ENCODE results near the gene KRTAP3-3.

Gene KRTAP3-3

GRCh38 chr17:40992666-40993065, 1.3 kb downstream of the KRTAP3-3 start:
- TF ChIP-seq CTCF (IDR thresholded peaks at IDR 0.05; ENCODE audit: low read depth, low read length): no peak
- no peak overlapping the region for H3K4me3 ChIP-seq (ENCODE audit: low read depth, low read length)

GRCh38 chr17:40986920-40987319, 7.0 kb downstream of the KRTAP3-3 start:
- no peak overlapping the region for H3K4me3 ChIP-seq (ENCODE audit: low read depth, low read length)
- no peak for TF ChIP-seq CTCF (IDR thresholded peaks at IDR 0.05; ENCODE audit: low read depth, low read length)

- TF ChIP-seq CTCF (IDR thresholded peaks at IDR 0.05; ENCODE audit: low read depth, low read length): no peak
- no peak within 1 kb of the TSS for H3K4me3 ChIP-seq (ENCODE audit: low read depth, low read length)
Observed at GRCh38 chr17:40984226-40984625, 9.7 kb downstream of the KRTAP3-3 start, which contains the start of gene KRT40. Gene KRT40, minus strand, starts transcription at chr17:40984326. Its CDS starts 53 bp downstream, at chr17:40984273.

GRCh38 chr17:40981115-40981514, 12.8 kb downstream of the KRTAP3-3 start:
- no peak for TF ChIP-seq CTCF (IDR thresholded peaks at IDR 0.05; ENCODE audit: low read depth, low read length)
- H3K4me3 ChIP-seq (ENCODE audit: low read depth, low read length): no peak overlapping the region

GRCh38 chr17:40980596-40980995, 13.4 kb downstream of the KRTAP3-3 start:
- no peak overlapping the region for H3K4me3 ChIP-seq (ENCODE audit: low read depth, low read length)
- TF ChIP-seq CTCF (IDR thresholded peaks at IDR 0.05; ENCODE audit: low read depth, low read length): no peak

- H3K4me3 ChIP-seq (ENCODE audit: low read depth, low read length): no peak overlapping the region
- TF ChIP-seq CTCF (IDR thresholded peaks at IDR 0.05; ENCODE audit: low read depth, low read length): no peak
Observed at GRCh38 chr17:40980117-40980516, 13.8 kb downstream of the KRTAP3-3 start.

GRCh38 chr17:40978575-40979151, 15.3 kb downstream of the KRTAP3-3 start:
- TF ChIP-seq CTCF (IDR thresholded peaks at IDR 0.05; ENCODE audit: low read depth, low read length): no peak
- no peak overlapping the region for H3K4me3 ChIP-seq (ENCODE audit: low read depth, low read length)

Data from WI38 (cell line).